HG03103 (cell line): ENCODE data around the gene NRXN3.

Experiments
- ATAC-seq: cut with Tn5 transposase; IDR thresholded peaks from one replicate; pipeline ENCODE4 v1.9.1; 2021; ENCODE audit warnings: low read depth; ENCODE audit not compliant: unreplicated experiment

The NRXN3 gene

GRCh38 chr14:79788346-79788745, 1618.2 kb downstream of the NRXN3 start:
- no peak for ATAC-seq

- no peak for ATAC-seq
These were observed 1621.0 kb downstream of the NRXN3 start for GRCh38 chr14:79791055-79791732.

GRCh38 chr14:79802093-79802492, 1631.9 kb downstream of the NRXN3 start:
- ATAC-seq = no peak

- no peak for ATAC-seq
These were observed 1635.5 kb downstream of the NRXN3 start for GRCh38 chr14:79805636-79806035.

- ATAC-seq = no peak
These were observed 1639.9 kb downstream of the NRXN3 start for GRCh38 chr14:79809849-79810612.

GRCh38 chr14:79820866-79821535, 1650.8 kb downstream of the NRXN3 start:
- ATAC-seq = no peak

- ATAC-seq = no peak
These were observed 1651.9 kb downstream of the NRXN3 start for GRCh38 chr14:79822034-79822433.

GRCh38 chr14:79825046-79825521, 1654.9 kb downstream of the NRXN3 start:
- no peak for ATAC-seq

- no peak for ATAC-seq
These were observed 1656.2 kb downstream of the NRXN3 start for GRCh38 chr14:79826362-79826761.

- no peak for ATAC-seq
These were observed 1659.4 kb downstream of the NRXN3 start for GRCh38 chr14:79829405-79830166.

GRCh38 chr14:79831195-79831892, 1661.2 kb downstream of the NRXN3 start:
- ATAC-seq = no peak

- ATAC-seq = no peak
These were observed 1663.6 kb downstream of the NRXN3 start for GRCh38 chr14:79833781-79834180.

- no peak for ATAC-seq
These were observed 1664.7 kb downstream of the NRXN3 start for GRCh38 chr14:79834868-79835267.

- no peak for ATAC-seq
These were observed 1666.4 kb downstream of the NRXN3 start for GRCh38 chr14:79836577-79836976.

GRCh38 chr14:79837699-79838098, 1667.5 kb downstream of the NRXN3 start:
- ATAC-seq = no peak

GRCh38 chr14:79840103-79840502, 1669.9 kb downstream of the NRXN3 start:
- ATAC-seq = no peak

GRCh38 chr14:79840831-79841230, 1670.7 kb downstream of the NRXN3 start:
- ATAC-seq = no peak

- no peak for ATAC-seq
These were observed 1671.3 kb downstream of the NRXN3 start for GRCh38 chr14:79841433-79841832.

- ATAC-seq = no peak
These were observed 1672.1 kb downstream of the NRXN3 start for GRCh38 chr14:79842270-79842669.
